Embryonic facial prominence (tissue), 1 donor: Measurements from ENCODE around the gene PET100.
A peak's percentile ranks its signal among the peaks of the same experiment; 100 is the strongest.

ENCODE experiments used
- DNase-seq: peaks from one replicate; pipeline ENCODE4 v3.0.0-alpha.2; 2016; ENCODE audit errors: extremely low spot score

PET100 gene

GRCh38 chr19:7650148-7650547, 20.6 kb downstream of the PET100 start:
- no peak for DNase-seq

- peak; percentile 38 for DNase-seq
Observed at GRCh38 chr19:7652061-7652641, 22.6 kb downstream of the PET100 start.

- no peak for DNase-seq
Observed at GRCh38 chr19:7654401-7654800, 24.8 kb downstream of the PET100 start.

GRCh38 chr19:7655581-7655980, 26.0 kb downstream of the PET100 start:
- no peak for DNase-seq

GRCh38 chr19:7657131-7657751, 27.6 kb downstream of the PET100 start:
- DNase-seq: no peak

GRCh38 chr19:7658219-7658686, 28.7 kb downstream of the PET100 start:
- no peak for DNase-seq

GRCh38 chr19:7661744-7662538, 32.3 kb downstream of the PET100 start:
- no peak for DNase-seq

GRCh38 chr19:7662657-7663056, 33.1 kb downstream of the PET100 start:
- no peak for DNase-seq

GRCh38 chr19:7663706-7664105, 34.1 kb downstream of the PET100 start:
- no peak for DNase-seq

- peak; percentile 19 for DNase-seq
Observed at GRCh38 chr19:7665076-7665475, 35.5 kb downstream of the PET100 start.

- DNase-seq: no peak
Observed at GRCh38 chr19:7668842-7669241, 39.2 kb downstream of the PET100 start, which contains the start of gene RETN. Gene RETN, plus strand, starts transcription at chr19:7669049. Its CDS starts 278 bp downstream, at chr19:7669327.

- DNase-seq: no peak
Observed at GRCh38 chr19:7669641-7670040, 40.0 kb downstream of the PET100 start.

GRCh38 chr19:7670150-7670783, 40.7 kb downstream of the PET100 start:
- DNase-seq: no peak

- no peak for DNase-seq
Observed at GRCh38 chr19:7670790-7671189, 41.2 kb downstream of the PET100 start.

- no peak for DNase-seq
Observed at GRCh38 chr19:7672522-7672921, 42.9 kb downstream of the PET100 start.

- DNase-seq: no peak
Observed at GRCh38 chr19:7674010-7675005, 44.7 kb downstream of the PET100 start.

- no peak for DNase-seq
Observed at GRCh38 chr19:7676376-7676775, 46.8 kb downstream of the PET100 start.

GRCh38 chr19:7676854-7677253, 47.3 kb downstream of the PET100 start, which contains the start of gene MCEMP1:
Gene MCEMP1, plus strand, starts transcription at chr19:7677090. Its CDS starts 31 bp downstream, at chr19:7677121.
- DNase-seq: no peak

GRCh38 chr19:7677669-7678311, 48.2 kb downstream of the PET100 start:
- DNase-seq: no peak

GRCh38 chr19:7678971-7679751, 49.6 kb downstream of the PET100 start:
- no peak for DNase-seq
